GM23338 (cell line): Measurements from ENCODE around the gene SIRPB2. TPM values are rescaled to one million over a fixed set of nuclear protein-coding genes. Genes with fewer than 3 reads are reported as not detected.

ENCODE experiments used
- ATAC-seq: fragments of 200-7000 bp; cut with Tn5 transposase; 3 replicates; pipeline ENCODE4 v1.9.1; 2020
- DNase-seq: peaks from one replicate; pipeline ENCODE4 v3.0.0-alpha.2; 2015; ENCODE audit warnings: low spot score
- H2AFZ ChIP-seq: fragments of 200-600 bp; sonication (generic); 2 replicates; pipeline ENCODE4 v1.8.0; 2016; ENCODE audit warnings: antibody characterized with exemption, mild to moderate bottlenecking, moderate library complexity
- H3F3A ChIP-seq: fragments of 200-600 bp; sonication (generic); replicated peaks from 2 replicates; pipeline ENCODE4 v1.8.0; 2017; ENCODE audit warnings: antibody characterized with exemption, mixed run types, low read depth
- H3K27ac ChIP-seq: fragments of 200-600 bp; sonication (generic); 2 replicates; pipeline ENCODE4 v1.6.1; 2016; ENCODE audit warnings: low read depth
- H3K27me3 ChIP-seq: fragments of 200-600 bp; sonication (generic); 2 replicates; pipeline ENCODE4 v1.8.0; 2016; ENCODE audit warnings: mild to moderate bottlenecking, mixed run types, moderate library complexity; ENCODE audit not compliant: insufficient read depth
- H3K36me3 ChIP-seq: fragments of 200-600 bp; sonication (generic); 2 replicates; pipeline ENCODE4 v1.8.0; 2016; ENCODE audit warnings: mild to moderate bottlenecking; ENCODE audit not compliant: insufficient read depth
- H3K4me1 ChIP-seq: fragments of 200-600 bp; sonication (generic); 2 replicates; pipeline ENCODE4 v1.8.0; 2016; ENCODE audit warnings: mild to moderate bottlenecking, moderate library complexity; ENCODE audit not compliant: insufficient read depth
- H3K4me2 ChIP-seq: fragments of 200-600 bp; sonication (generic); 2 replicates; pipeline ENCODE4 v1.7.1; 2017; ENCODE audit warnings: mixed run types
- H3K4me3 ChIP-seq: fragments of 200-600 bp; sonication (generic); 2 replicates; pipeline ENCODE4 v1.6.1; 2016; ENCODE audit warnings: mixed run types
- H3K79me2 ChIP-seq: fragments of 200-600 bp; sonication (generic); replicated peaks from 2 replicates; pipeline ENCODE4 v1.8.0; 2017; ENCODE audit warnings: mild to moderate bottlenecking; ENCODE audit not compliant: insufficient read depth
- H3K9me2 ChIP-seq: fragments of 200-600 bp; sonication (generic); 2 replicates; pipeline ENCODE4 v1.8.0; 2017; ENCODE audit not compliant: insufficient read depth
- H4K20me1 ChIP-seq: fragments of 200-600 bp; sonication (generic); replicated peaks from 2 replicates; pipeline ENCODE4 v1.8.0; 2017; ENCODE audit warnings: mild to moderate bottlenecking; ENCODE audit not compliant: insufficient read depth
- H3K27ac Mint-ChIP-seq: 2 replicates; pipeline ENCODE4 v1.8.0; 2020; ENCODE audit warnings: inconsistent platforms, mild to moderate bottlenecking, moderate library complexity, mixed read lengths
- H3K27me3 Mint-ChIP-seq: 3 replicates; pipeline ENCODE4 v1.8.0; 2022; ENCODE audit warnings: low read depth, mild to moderate bottlenecking, moderate library complexity, mixed read lengths, inconsistent platforms; ENCODE audit not compliant: insufficient read depth, poor library complexity
- H3K36me3 Mint-ChIP-seq: 3 replicates; pipeline ENCODE4 v1.8.0; 2021; ENCODE audit warnings: low read depth, mild to moderate bottlenecking, inconsistent platforms, moderate library complexity, mixed read lengths
- H3K4me1 Mint-ChIP-seq: 3 replicates; pipeline ENCODE4 v1.8.0; 2020; ENCODE audit warnings: mild to moderate bottlenecking, inconsistent platforms, mixed read lengths
- H3K4me3 Mint-ChIP-seq: 3 replicates; pipeline ENCODE4 v1.8.0; 2021; ENCODE audit warnings: moderate library complexity, mild to moderate bottlenecking, inconsistent platforms, mixed read lengths
- H3K9me3 Mint-ChIP-seq: 3 replicates; pipeline ENCODE4 v1.8.0; 2020; ENCODE audit warnings: moderate library complexity, mild to moderate bottlenecking, inconsistent platforms, mixed read lengths
- EZH2 ChIP-seq: fragments of 200-600 bp; sonication (generic); IDR thresholded peaks from one replicate; pipeline ENCODE4 v1.8.0; 2017; ENCODE audit warnings: antibody characterized with exemption, mild to moderate bottlenecking, low read depth; ENCODE audit not compliant: unreplicated experiment
- JUNB ChIP-seq: IDR thresholded peaks from one replicate; pipeline ENCODE4 v1.6.1; 2016; ENCODE audit warnings: antibody characterized with exemption; ENCODE audit not compliant: unreplicated experiment
- STAT1 ChIP-seq: IDR thresholded peaks from one replicate; pipeline ENCODE4 v1.6.1; 2016; ENCODE audit warnings: antibody characterized with exemption; ENCODE audit not compliant: unreplicated experiment
- ZNF114 ChIP-seq: fragments of 250-450 bp; sonication (Bioruptor Pico); IDR thresholded peaks from 2 replicates; pipeline ENCODE4 v1.5.0; 2020; ENCODE audit warnings: mild to moderate bottlenecking, moderate library complexity
- ZNF331 ChIP-seq: fragments of 250-450 bp; sonication (Bioruptor Pico); IDR thresholded peaks from 2 replicates; pipeline ENCODE4 v1.5.0; 2020; ENCODE audit warnings: low read depth, mild to moderate bottlenecking, moderate library complexity
- polyA plus RNA-seq: library from polyadenylated mRNA; unstranded; fragments of >200 nt; fragmentation: Nextera tagmentation; extraction: Ambion mirVana; gene quantifications from 2 replicates; pipeline ENCODE4 v1.2.1, GENCODE V29; 2016
- total RNA-seq: library from RNA; depleted of rRNA; stranded (reverse); fragments of >200 nt; shearing (Covaris generic); gene quantifications from 2 replicates; pipeline ENCODE4 v1.2.3, GENCODE V29; 2014
- TF ChIP-seq, protein P1 (sequence below), 2 experiments: fragments of 200-600 bp in 1 of 2; sonication (generic) in 1 of 2; conservative IDR thresholded peaks; 2 replicates each; pipeline versions ENCODE4 v1.5.1 to v1.6.1; 2016 to 2017; ENCODE audit warnings: antibody characterized with exemption in 2 of 2, low read depth in 2 of 2, mild to moderate bottlenecking in 2 of 2, moderate library complexity in 1 of 2
- TF ChIP-seq, protein P2 (sequence below): fragments of 250-450 bp; sonication (Bioruptor Pico); IDR thresholded peaks from 2 replicates; pipeline ENCODE4 v1.5.0; 2020; ENCODE audit warnings: mild to moderate bottlenecking, moderate library complexity
- TF ChIP-seq, protein P3 (sequence below): IDR thresholded peaks from 2 replicates; pipeline ENCODE4 v1.6.1; 2016; ENCODE audit warnings: antibody characterized with exemption

SIRPB2 gene
- total and polyA plus RNA-seq, 2 experiments from 2014 or later, result 0.29 TPM; not detected in 1

DNA sequence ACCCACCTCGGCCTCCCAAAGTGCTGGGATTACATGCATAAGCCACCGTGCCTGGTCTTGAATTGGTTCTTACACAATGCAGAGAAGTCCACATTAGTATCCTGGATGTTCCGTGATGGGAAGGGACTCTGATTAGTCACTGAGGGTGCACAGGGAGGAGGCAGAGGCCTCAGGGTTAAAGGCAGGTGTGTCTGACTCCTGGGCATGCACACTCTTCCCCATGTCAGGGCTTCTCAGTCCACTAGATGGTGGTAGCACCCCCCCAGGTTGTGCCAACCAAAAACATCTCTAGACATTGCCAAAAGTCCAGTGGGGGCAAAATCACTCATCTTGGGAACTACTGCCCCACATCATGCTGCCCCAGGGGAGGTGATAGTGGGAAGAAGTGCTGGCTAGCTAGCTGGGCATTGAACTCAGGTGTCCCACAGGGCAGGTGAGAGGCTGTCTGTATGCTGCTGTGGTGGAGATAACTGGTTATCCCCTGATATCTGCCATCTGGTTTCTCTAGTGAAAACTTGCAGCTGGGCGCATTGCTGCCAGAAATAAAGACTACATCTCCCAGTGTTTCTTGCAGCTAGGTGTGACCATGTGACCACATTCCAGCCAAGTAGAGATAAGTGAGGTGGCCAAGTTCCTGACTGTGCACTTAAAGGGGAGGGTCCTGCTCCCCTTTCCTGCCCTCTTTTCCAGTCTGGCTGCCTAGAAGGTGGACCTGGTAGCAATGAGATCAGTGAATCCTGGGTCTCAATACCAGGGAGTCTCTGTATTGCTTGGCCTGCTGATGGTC lies 16.2 kb downstream of the SIRPB2 start:
- Histone ChIP-seq H4K20me1 (no peaks in the 10 kb centered on the region), H3K79me2 (no peaks in the 10 kb centered on the region), H3K9me2 (0 out of 2 replicates have a peak, but pooled peaks cover 10% of the 10 kb centered on the region), H2AFZ (peak overlapping the region; percentile 72; the same call in 1 of the 2 replicates), H3K4me1 (no peaks in the 10 kb centered on the region), H3K27ac (no peak overlapping the region), H3K36me3 (no peaks in the 10 kb centered on the region), H3K4me3 (no peak overlapping the region), H3K4me2 (no peak overlapping the region), H3F3A (no peaks in the 10 kb centered on the region), H3K27me3 (no peaks in the 10 kb centered on the region)
- Mint-ChIP-seq H3K4me1 (peaks cover 7% of the 10 kb centered on the region), H3K9me3 (no peaks in the 10 kb centered on the region), H3K27ac (no peak overlapping the region), H3K36me3 (no peaks in the 10 kb centered on the region; the same call in 2 of the 3 replicates), H3K27me3 (peaks cover 2% of the 10 kb centered on the region), H3K4me3 (no peak overlapping the region)
- DNase-seq, result peak; percentile 53
- peak; percentile 81 for ATAC-seq
- TF ChIP-seq, protein P1, sequence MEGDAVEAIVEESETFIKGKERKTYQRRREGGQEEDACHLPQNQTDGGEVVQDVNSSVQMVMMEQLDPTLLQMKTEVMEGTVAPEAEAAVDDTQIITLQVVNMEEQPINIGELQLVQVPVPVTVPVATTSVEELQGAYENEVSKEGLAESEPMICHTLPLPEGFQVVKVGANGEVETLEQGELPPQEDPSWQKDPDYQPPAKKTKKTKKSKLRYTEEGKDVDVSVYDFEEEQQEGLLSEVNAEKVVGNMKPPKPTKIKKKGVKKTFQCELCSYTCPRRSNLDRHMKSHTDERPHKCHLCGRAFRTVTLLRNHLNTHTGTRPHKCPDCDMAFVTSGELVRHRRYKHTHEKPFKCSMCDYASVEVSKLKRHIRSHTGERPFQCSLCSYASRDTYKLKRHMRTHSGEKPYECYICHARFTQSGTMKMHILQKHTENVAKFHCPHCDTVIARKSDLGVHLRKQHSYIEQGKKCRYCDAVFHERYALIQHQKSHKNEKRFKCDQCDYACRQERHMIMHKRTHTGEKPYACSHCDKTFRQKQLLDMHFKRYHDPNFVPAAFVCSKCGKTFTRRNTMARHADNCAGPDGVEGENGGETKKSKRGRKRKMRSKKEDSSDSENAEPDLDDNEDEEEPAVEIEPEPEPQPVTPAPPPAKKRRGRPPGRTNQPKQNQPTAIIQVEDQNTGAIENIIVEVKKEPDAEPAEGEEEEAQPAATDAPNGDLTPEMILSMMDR (conservative IDR thresholded peaks at IDR 0.05; ENCODE audit: low read depth in 2 of 2), result 0 out of 4 replicates have a peak, but pooled peaks have one; percentile 16 to 32
- TF ChIP-seq STAT1, result no peak

DNA sequence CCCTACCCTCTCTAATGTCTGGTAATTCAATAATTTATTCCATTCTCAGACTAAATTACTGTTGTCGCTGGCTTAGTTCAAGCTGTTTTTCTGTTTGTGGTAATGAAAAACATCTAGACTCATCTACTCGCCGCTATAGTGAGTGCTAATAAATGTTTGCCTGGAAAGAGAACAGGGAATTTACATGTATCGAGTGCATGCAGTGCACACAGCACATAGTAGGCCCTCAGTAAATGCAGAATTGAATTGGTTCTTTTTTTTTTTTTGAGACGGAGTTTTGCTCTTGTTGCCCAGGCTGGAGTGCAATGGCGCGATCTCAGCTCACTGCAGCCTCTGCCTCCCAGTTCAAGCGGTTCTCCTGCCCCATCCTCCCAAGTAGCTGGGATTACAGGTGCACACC lies 16.9 kb downstream of the SIRPB2 start:
- no peaks in the 10 kb centered on the region for H3K9me3 Mint-ChIP-seq
- no peak for TF ChIP-seq JUNB
- no peak for TF ChIP-seq ZNF114 (CRISPR knock-in tag)
- no peak for TF ChIP-seq ZNF331 (CRISPR knock-in tag)
- no peak for TF ChIP-seq EZH2
- TF ChIP-seq, protein P2, sequence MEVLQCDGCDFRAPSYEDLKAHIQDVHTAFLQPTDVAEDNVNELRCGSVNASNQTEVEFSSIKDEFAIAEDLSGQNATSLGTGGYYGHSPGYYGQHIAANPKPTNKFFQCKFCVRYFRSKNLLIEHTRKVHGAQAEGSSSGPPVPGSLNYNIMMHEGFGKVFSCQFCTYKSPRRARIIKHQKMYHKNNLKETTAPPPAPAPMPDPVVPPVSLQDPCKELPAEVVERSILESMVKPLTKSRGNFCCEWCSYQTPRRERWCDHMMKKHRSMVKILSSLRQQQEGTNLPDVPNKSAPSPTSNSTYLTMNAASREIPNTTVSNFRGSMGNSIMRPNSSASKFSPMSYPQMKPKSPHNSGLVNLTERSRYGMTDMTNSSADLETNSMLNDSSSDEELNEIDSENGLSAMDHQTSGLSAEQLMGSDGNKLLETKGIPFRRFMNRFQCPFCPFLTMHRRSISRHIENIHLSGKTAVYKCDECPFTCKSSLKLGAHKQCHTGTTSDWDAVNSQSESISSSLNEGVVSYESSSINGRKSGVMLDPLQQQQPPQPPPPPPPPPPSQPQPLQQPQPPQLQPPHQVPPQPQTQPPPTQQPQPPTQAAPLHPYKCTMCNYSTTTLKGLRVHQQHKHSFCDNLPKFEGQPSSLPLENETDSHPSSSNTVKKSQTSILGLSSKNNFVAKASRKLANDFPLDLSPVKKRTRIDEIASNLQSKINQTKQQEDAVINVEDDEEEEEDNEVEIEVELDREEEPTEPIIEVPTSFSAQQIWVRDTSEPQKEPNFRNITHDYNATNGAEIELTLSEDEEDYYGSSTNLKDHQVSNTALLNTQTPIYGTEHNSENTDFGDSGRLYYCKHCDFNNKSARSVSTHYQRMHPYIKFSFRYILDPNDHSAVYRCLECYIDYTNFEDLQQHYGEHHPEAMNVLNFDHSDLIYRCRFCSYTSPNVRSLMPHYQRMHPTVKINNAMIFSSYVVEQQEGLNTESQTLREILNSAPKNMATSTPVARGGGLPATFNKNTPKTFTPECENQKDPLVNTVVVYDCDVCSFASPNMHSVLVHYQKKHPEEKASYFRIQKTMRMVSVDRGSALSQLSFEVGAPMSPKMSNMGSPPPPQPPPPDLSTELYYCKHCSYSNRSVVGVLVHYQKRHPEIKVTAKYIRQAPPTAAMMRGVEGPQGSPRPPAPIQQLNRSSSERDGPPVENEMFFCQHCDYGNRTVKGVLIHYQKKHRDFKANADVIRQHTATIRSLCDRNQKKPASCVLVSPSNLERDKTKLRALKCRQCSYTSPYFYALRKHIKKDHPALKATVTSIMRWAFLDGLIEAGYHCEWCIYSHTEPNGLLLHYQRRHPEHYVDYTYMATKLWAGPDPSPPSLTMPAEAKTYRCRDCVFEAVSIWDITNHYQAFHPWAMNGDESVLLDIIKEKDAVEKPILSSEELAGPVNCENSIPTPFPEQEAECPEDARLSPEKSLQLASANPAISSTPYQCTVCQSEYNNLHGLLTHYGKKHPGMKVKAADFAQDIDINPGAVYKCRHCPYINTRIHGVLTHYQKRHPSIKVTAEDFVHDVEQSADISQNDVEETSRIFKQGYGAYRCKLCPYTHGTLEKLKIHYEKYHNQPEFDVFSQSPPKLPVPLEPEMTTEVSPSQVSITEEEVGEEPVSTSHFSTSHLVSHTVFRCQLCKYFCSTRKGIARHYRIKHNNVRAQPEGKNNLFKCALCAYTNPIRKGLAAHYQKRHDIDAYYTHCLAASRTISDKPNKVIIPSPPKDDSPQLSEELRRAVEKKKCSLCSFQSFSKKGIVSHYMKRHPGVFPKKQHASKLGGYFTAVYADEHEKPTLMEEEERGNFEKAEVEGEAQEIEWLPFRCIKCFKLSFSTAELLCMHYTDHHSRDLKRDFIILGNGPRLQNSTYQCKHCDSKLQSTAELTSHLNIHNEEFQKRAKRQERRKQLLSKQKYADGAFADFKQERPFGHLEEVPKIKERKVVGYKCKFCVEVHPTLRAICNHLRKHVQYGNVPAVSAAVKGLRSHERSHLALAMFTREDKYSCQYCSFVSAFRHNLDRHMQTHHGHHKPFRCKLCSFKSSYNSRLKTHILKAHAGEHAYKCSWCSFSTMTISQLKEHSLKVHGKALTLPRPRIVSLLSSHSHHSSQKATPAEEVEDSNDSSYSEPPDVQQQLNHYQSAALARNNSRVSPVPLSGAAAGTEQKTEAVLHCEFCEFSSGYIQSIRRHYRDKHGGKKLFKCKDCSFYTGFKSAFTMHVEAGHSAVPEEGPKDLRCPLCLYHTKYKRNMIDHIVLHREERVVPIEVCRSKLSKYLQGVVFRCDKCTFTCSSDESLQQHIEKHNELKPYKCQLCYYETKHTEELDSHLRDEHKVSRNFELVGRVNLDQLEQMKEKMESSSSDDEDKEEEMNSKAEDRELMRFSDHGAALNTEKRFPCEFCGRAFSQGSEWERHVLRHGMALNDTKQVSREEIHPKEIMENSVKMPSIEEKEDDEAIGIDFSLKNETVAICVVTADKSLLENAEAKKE (CRISPR knock-in tag), result no peak
- TF ChIP-seq, protein P3, sequence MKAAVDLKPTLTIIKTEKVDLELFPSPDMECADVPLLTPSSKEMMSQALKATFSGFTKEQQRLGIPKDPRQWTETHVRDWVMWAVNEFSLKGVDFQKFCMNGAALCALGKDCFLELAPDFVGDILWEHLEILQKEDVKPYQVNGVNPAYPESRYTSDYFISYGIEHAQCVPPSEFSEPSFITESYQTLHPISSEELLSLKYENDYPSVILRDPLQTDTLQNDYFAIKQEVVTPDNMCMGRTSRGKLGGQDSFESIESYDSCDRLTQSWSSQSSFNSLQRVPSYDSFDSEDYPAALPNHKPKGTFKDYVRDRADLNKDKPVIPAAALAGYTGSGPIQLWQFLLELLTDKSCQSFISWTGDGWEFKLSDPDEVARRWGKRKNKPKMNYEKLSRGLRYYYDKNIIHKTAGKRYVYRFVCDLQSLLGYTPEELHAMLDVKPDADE, result no peak

More for the DNA sequence above, 16.9 kb downstream of the SIRPB2 start:
- Mint-ChIP-seq H3K27ac (no peak overlapping the region), H3K4me1 (peaks cover 9% of the 10 kb centered on the region), H3K36me3 (no peaks in the 10 kb centered on the region; the same call in 2 of the 3 replicates), H3K27me3 (peaks cover 2% of the 10 kb centered on the region), H3K4me3 (no peak overlapping the region)
- H4K20me1 ChIP-seq, result no peaks in the 10 kb centered on the region
- no peaks in the 10 kb centered on the region for H3K79me2 ChIP-seq
- ATAC-seq (no peak), DNase-seq (no peak)
- H3K4me2 ChIP-seq, result no peak overlapping the region
- no peak overlapping the region for H3K27ac ChIP-seq
- no peak overlapping the region for H3K4me3 ChIP-seq
- no peaks in the 10 kb centered on the region for H3K36me3 ChIP-seq
- H3K27me3 ChIP-seq, result no peaks in the 10 kb centered on the region
- H3K9me2 ChIP-seq, result 0 out of 2 replicates have a peak, but pooled peaks cover 8% of the 10 kb centered on the region
- H3K4me1 ChIP-seq, result no peaks in the 10 kb centered on the region; the same call in 1 of the 2 replicates
- H2AFZ ChIP-seq, result no peak overlapping the region
- H3F3A ChIP-seq, result no peaks in the 10 kb centered on the region
